Subcutaneous abdominal adipose tissue (tissue), 5 donors: ENCODE results near the gene CBX5.
"Not testable (repeated sequence)": the region's sequence is repeated elsewhere in the genome, so short reads cannot be mapped to it uniquely, and the experiment has no call there.

Experiments used
- H3K27ac ChIP-seq: one replicate; pipeline ENCODE4 v1.7.0; 2013; ENCODE audit warnings: low read depth, mild to moderate bottlenecking, inconsistent platforms, low read length, moderate library complexity
- H3K27me3 ChIP-seq, 5 donors: one replicate each; pipeline ENCODE4 v1.7.0; 2013; ENCODE audit warnings: low read length in 5 of 5, inconsistent platforms in 1 of 5; ENCODE audit not compliant: control insufficient read depth in 5 of 5, insufficient read depth in 4 of 5
- H3K36me3 ChIP-seq, 5 donors: one replicate each; pipeline ENCODE4 v1.7.0; 2013; ENCODE audit warnings: low read length in 5 of 5; ENCODE audit not compliant: control insufficient read depth in 5 of 5, insufficient read depth in 5 of 5
- H3K4me1 ChIP-seq, 5 donors: one replicate each; pipeline ENCODE4 v1.7.0; 2013; ENCODE audit warnings: low read length in 5 of 5, mild to moderate bottlenecking in 3 of 5, moderate library complexity in 1 of 5; ENCODE audit not compliant: control insufficient read depth in 5 of 5, insufficient read depth in 5 of 5
- H3K4me3 ChIP-seq, 5 donors: one replicate each; pipeline ENCODE4 v1.7.0; 2013; ENCODE audit warnings: low read length in 5 of 5, low read depth in 1 of 5
- H3K9ac ChIP-seq, 5 donors: one replicate each; pipeline ENCODE4 v1.7.0; 2013; ENCODE audit warnings: low read length in 5 of 5, mild to moderate bottlenecking in 4 of 5, moderate library complexity in 3 of 5
- H3K9me3 ChIP-seq, 5 donors: one replicate each; pipeline ENCODE4 v1.7.0; 2013; ENCODE audit warnings: low read length in 5 of 5; ENCODE audit not compliant: control insufficient read depth in 5 of 5
- donor health status: healthy.
- donor health status: healthy.
- donor health status: healthy.
- donor health status: healthy.
- donor health status: healthy.

Gene CBX5

DNA sequence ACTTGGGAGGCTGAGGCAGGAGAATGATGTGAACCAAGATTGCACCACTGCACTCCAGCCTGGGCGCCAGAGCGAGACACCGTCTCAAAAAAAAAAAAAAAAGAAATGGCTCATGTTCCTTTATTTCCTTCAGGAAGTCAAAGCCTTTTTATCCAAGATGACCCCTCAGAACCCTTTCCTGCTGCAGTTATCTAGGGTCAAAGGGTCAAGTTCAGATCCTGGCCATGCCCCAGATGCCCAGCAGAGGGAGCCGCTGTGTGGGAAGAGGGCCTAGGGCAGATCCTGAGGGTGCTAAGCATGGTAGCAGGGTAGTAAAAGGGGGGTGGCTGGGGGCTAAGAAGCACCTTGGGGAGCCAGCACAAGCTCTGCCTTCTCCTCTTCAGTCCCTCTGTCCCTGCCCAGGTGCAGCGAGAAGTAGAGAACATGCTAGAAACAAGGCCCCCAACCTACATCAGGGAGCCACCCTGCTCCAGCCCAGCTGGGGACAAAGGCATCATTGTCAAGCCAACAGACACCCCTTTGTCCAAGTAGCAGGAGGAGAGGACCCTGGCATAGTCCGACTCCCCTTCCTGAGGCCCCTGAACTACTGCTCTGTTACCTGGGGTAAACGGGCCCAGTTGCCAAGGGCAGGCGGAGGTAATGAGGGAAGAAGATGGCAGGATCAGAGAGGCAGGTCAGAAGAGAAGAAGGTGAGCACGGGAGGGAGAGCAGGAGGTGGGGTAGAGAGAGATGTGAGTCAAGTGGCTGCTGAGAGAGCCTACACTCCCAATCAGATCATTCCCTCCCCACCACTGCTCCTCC lies 14.4 kb upstream of the CBX5 start:
- Histone ChIP-seq H3K4me3 (no peak overlapping the region), H3K9ac (no peak overlapping the region), H3K4me1 (peaks cover 0 to 2% (median 0%) of the 10 kb centered on the region in 5 donors), H3K9me3 (no peaks in the 10 kb centered on the region), H3K27ac (no peak overlapping the region), H3K27me3 (peaks cover 3 to 8% (median 4%) of the 10 kb centered on the region in 5 donors), H3K36me3 (no peaks in the 10 kb centered on the region)

DNA sequence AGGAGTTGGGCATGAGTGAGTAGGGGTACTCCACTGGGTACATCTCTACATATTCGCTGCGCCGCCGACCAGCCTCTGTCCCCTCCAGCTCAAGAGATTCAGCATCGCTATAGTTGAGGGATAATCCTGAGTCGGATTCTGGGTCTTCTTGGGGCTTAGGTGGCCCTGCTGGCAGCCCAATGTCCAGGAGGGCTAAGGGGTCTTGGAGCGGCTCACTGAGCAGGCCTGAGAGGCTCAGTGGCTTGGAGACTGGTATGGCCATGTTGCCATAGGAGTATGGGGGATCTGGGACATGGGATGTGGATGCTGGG lies 13.0 kb upstream of the CBX5 start:
- Histone ChIP-seq H3K4me1 (peaks cover 0 to 2% (median under 1%) of the 10 kb centered on the region in 5 donors), H3K9me3 (no peaks in the 10 kb centered on the region), H3K9ac (no peak overlapping the region), H3K4me3 (no peak overlapping the region), H3K36me3 (peaks cover under 1 to 8% (median 3%) of the 10 kb centered on the region in 5 donors), H3K27me3 (peaks cover 0 to 2% (median 0%) of the 10 kb centered on the region in 5 donors), H3K27ac (no peak overlapping the region)

DNA sequence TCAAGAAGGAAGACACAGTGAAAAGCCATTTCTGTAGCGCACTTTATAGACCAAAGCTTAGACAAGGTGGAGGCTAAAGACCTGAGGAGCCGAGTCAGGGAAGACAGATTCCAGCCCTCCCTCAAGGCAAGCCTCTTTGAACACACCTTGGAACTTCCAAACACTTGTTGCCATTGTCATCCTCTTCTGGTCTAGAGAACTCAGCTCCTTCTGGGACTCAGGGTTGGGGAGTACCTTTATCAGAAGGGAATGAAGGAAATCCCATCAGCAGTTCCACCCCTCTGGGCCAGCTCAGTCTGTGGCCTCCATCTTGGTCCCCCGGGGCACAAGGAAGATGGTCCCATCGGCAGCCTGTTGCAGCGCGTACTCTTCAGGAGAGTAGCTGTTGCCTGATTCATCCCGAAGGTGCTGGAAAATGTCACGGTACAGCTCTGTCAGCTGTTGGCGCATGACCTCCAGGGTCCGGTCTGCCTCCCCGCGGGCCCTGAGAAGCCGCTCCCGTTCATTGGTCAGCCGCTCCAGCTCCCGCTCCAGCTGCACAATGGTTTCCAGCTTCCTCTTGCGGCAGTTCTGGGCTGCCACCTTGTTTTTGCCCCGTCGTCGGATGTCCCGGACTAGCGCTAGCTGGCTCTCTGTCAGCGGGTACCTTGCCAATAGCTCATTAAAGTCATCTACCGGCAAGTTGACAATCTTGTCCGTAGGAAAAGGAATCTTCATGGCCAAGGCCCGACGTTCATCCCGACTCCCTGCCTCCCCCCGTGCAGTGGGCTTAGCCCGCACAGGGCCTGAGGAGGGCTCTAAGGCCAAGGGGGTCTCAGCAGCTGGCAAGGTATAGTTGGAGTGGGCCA lies 12.4 kb upstream of the CBX5 start:
- Histone ChIP-seq H3K27me3 (no peaks in the 10 kb centered on the region), H3K36me3 (peaks cover 4 to 14% (median 8%) of the 10 kb centered on the region in 5 donors), H3K9ac (no peak overlapping the region), H3K27ac (no peak overlapping the region), H3K4me1 (peaks cover 0 to 6% (median 3%) of the 10 kb centered on the region in 5 donors), H3K4me3 (no peak overlapping the region), H3K9me3 (no peaks in the 10 kb centered on the region)

DNA sequence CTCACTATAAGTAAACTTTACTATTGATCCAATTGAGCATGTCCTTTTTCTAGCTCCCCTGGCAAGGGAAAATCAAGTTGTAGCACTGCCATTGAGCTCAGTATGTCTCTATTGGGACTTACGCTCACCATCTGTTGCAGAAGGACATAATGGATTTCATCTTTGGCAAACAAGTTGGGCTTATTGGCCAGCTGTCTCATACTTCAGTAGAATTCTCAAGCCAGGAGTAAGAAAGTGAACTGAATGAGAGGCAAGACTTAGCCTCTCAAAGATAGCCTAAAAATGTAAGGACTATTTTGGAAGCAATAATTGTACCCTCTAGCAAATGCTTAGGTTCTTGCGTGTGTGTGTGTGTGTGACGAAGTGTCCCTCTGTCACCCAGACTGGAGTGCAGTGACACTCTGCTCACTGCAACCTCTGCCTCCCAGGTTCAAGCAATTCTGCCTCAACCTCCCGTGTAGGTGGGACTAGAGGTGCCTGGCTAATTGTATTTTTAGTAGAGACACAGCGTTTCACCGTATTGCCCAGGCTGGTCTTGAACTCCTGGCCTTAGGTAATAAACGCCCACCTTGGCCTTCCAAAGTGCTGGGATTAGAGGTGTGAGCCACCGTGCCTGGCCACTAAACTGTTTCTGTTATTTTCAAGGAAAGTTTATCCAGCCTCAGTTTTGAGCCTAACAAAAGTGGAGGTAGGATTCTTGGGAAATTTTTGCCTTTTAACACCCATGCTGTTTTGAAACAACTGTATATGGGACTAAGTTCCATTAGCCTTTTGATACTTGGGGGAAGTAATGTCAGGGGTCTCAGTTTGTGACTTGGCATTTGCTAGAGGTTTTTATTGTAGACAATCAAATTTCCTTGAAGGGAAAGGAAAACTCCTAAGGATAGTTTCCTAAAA lies 7.6 kb upstream of the CBX5 start:
- Histone ChIP-seq H3K4me3 (no peak overlapping the region), H3K27me3 (no peaks in the 10 kb centered on the region), H3K27ac (no peak overlapping the region), H3K9me3 (no peaks in the 10 kb centered on the region), H3K9ac (no peak overlapping the region), H3K4me1 (peaks cover 2 to 50% (median 43%) of the 10 kb centered on the region in 5 donors), H3K36me3 (peaks cover 37 to 60% (median 47%) of the 10 kb centered on the region in 5 donors)

DNA sequence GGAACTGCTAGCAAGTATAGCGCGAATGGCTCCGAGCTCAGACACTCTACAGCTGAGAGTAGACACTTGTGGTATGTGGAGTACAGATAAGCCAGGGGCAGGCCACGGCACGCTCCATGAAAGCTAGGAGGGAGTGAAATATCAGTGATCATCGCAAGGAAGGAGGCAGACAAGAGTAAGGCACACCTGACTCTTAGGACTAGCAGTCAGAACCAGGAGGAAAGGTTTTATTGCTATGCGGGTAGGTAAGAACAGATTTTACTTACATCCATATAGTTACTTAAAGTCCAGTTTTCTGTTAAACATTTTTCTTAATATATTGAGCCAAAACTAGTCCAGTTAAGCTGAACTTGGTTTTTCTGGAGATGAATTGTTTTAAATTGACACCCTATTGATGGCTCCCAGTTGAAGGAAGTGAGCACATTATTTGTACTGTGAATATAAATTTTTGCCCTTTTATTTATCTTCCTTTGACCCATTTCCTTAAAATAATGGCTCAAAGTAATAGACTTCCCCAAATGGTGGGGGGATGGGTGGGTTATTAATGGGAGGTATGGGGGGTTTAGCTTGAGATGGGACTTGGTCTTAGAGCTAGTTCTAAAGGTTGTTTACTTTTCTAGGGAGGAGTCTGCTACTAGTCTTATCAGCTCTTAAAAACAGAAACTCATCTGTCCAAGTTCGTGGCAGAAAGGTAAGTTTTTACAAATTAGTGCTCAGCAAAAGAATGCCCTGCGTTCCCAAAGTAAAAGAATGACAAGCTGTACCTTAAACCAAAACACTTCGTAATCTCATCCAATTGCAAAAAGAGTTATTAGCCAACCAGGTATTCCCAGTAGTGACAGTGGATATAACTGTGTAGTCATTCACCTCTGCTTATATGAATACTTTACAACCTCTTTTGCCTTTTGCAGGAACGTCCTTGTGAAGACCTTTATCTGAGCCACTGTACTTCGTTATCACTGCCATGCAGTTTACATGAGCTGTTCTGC lies 6.4 kb upstream of the CBX5 start:
- Histone ChIP-seq H3K4me1 (peaks cover 2 to 61% (median 55%) of the 10 kb centered on the region in 5 donors), H3K9ac (peak overlapping the region in 1 of 5 donors; percentile 28), H3K9me3 (no peaks in the 10 kb centered on the region), H3K27ac (no peak overlapping the region), H3K27me3 (no peaks in the 10 kb centered on the region), H3K36me3 (peaks cover 43 to 70% (median 55%) of the 10 kb centered on the region in 5 donors), H3K4me3 (no peak overlapping the region)

DNA sequence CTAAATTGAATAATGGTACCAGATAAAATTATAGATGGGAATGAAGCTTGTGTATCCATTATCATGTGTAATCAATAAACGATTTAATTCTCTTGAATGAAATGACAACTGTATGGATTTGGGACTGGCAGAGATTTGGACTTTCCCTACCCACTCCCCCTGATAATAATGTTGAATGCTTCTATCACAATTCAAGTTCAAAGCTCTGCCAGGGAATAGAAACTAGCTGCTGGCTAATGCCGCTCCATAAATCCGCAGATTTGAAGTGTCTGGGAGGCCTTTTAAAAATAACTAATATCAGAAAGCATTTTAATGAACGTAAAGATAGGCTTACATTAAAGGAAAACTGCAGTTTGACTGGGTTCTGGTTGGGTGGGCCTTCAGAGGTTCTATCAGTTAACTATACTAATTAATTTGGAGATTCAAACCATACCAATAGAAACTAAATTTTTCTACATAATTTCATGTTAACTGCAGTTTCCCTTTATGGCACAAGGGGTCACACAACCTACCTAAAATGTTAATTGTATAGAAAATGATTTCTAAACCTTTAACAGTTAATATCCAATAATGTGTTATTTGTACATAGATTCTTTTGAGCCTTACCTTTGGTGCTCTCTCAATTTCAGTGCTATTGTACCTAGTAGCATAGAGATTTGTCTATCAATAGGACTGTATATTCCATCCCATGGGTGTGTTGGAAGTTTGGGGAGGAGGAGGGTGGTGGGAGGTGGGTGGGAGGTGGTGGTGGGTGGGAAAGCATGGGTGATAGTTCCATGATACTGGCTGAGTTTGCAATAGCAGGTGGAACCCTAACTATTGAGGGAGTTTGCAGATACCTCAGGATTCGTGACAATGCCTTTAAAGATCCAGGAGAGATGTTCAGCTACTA lies 5.5 kb upstream of the CBX5 start:
- Histone ChIP-seq H3K9me3 (no peaks in the 10 kb centered on the region), H3K27ac (peak overlapping the region; percentile 17), H3K4me3 (no peak overlapping the region), H3K4me1 (peaks cover 3 to 65% (median 60%) of the 10 kb centered on the region in 5 donors), H3K36me3 (peaks cover 43 to 70% (median 55%) of the 10 kb centered on the region in 5 donors), H3K9ac (peak overlapping the region in 1 of 5 donors; percentile 20), H3K27me3 (no peaks in the 10 kb centered on the region)

DNA sequence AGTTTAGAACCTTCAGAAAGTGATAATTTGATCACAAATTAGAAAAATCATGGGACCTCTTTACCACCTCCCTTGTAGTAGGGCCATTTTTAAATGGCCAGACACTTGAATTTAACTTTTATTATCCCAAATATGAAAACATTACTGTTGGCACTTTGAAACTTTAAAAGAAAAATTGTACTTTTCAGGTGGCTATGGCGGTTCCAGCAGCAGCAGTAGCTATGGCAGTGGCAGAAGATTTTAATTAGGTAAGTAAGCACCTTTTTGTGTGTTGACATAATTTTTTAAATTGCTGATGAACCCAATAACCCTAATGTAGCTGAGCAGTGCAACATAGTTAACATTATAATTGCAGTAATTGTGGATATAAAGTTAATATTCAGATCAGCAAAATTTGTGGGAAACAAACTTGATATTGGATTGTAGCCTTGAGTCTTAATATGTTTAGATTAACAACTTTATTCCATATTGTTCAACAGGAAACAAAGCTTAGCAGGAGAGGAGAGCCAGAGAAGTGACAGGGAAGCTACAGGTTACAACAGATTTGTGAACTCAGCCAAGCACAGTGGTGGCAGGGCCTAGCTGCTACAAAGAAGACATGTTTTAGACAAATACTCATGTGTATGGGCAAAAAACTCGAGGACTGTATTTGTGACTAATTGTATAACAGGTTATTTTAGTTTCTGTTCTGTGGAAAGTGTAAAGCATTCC lies 4.3 kb upstream of the CBX5 start:
- Histone ChIP-seq H3K4me1 (peaks cover 6 to 69% (median 60%) of the 10 kb centered on the region in 5 donors), H3K36me3 (peaks cover 43 to 70% (median 55%) of the 10 kb centered on the region in 5 donors), H3K9ac (peak overlapping the region in 1 of 5 donors; percentile 63), H3K4me3 (peak overlapping the region in 1 of 5 donors; percentile 61)
- not testable (repeated sequence) for H3K9me3 ChIP-seq, H3K27me3 ChIP-seq, H3K27ac ChIP-seq
